ENCODE measurements around the gene EIF4G3.
"Not testable (repeated sequence)": the region's sequence is repeated elsewhere in the genome, so short reads cannot be mapped to it uniquely, and the experiment has no call there.

GRCh38 chr1:21091053-21091690, 85.5 kb downstream of the EIF4G3 start:
- TF ChIP-seq POLR2A, CTCF (IDR thresholded peaks at IDR 0.05): not testable (repeated sequence)
